SK-MEL-5 (cell line): ENCODE results near the gene TNFAIP2. TPM values are rescaled to one million over a fixed set of nuclear protein-coding genes. Genes with fewer than 3 reads are reported as not detected.

Experiments
- DNase-seq: peaks from one replicate; pipeline ENCODE4 v3.0.0-alpha.2; 2016; ENCODE audit warnings: low read depth, low spot score
- in situ Hi-C: cut with HindIII; loops from 2 replicates; pipeline ENCODE4 v1.10.0; 2016; ENCODE audit warnings: low sequenced_read_pairs, high pct_unique_total_duplicates, low pct_unique_long_range_greater_than_20kb
- total RNA-seq: library from RNA; depleted of rRNA; stranded (reverse); fragments of >200 nt; shearing (Covaris generic); gene quantifications from 2 replicates; pipeline ENCODE4 v1.2.3, GENCODE V29; 2014; rRNA removed

Gene TNFAIP2
- total RNA-seq, 1 experiment from 2014 or later: not detected

DNA sequence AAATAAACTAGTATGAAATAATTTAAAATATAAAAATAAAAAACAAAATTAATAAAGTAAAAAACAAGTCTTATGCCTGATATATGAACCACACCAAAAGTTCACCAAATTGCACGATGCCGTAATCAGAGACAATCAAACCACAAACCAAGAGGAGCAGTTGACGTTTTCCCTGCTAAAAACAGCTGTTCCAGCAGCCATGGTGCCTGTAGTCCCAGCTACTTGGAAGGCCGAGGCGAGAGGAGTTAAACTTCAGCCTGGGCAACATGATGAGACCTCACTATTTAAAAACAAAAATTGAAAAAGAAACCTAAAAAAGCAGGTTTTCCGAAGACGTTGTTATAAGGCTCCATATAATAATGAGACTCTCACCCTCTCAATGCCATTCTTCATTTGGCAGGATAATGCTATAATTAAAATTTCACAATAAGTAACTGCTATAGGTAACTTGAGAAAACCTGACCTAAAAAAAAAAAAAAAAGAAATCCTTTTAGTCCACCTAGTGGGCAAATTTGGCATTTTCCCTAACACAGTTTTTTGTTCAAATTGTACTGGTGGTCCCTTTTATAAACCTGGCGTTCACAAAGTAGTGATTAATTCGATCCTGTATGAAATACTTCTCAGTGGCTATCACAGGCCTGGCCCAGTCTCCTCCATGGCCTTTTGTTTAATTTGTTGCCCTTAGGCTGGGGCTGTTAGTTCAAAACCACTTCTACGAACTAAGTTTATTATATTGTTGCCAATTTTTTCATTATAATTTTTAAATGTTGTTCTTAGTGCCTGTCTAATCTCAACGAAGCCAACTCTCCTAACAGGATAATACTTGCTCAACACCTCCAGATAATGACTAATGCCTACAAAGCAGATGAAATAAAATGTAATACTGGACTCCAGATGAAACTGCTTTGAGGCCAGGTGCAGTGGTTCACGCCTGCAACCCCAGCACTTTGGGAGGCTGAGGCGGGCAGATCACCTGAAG is 62.1 kb downstream of the TNFAIP2 start:
- DNase-seq: peak; percentile 62
- in situ Hi-C loops: no loop called here

GRCh38 chr14:103186241-103186822 is 63.1 kb downstream of the TNFAIP2 start:
- in situ Hi-C loops: no loop called here
- no peak for DNase-seq

Other genes with a start within 250 kb of the TNFAIP2 start
- gene AMN, start 200.8 kb upstream of the TNFAIP2 start, total RNA-seq: 0.13 TPM in 1 of 2 replicates, not detected in the other
- 45.0 and 49.2 TPM in 2 replicates for gene CDC42BPB, start 65.9 kb upstream of the TNFAIP2 start, total RNA-seq
- gene LBHD2, start 39.3 kb upstream of the TNFAIP2 start, total RNA-seq: not detected in 2 replicates
- not detected in 2 replicates for gene EXOC3L4, start 28.7 kb upstream of the TNFAIP2 start, total RNA-seq
- gene EIF5, start 210.8 kb downstream of the TNFAIP2 start, total RNA-seq: 149 and 153 TPM in 2 replicates